Vagina (tissue), 2 donors: ENCODE results near the gene KRTAP12-4. TPM values are rescaled to one million over a fixed set of nuclear protein-coding genes. Genes with fewer than 3 reads are reported as not detected.
"Not testable (repeated sequence)": the region's sequence is repeated elsewhere in the genome, so short reads cannot be mapped to it uniquely, and the experiment has no call there.

Source experiments
- DNase-seq, 2 donors: peaks; one replicate each; pipeline ENCODE4 v3.0.0-alpha.2; 2017; ENCODE audit errors: extremely low spot score in 2 of 2
- H3K27ac ChIP-seq: fragments of 200-600 bp; sonication (generic); one replicate; pipeline ENCODE4 v1.5.1; 2019
- H3K27me3 ChIP-seq: fragments of 200-600 bp; sonication (generic); one replicate; pipeline ENCODE4 v1.5.1; 2019
- H3K36me3 ChIP-seq, 2 donors: fragments of 200-600 bp; sonication (generic); one replicate each; pipeline ENCODE4 v1.5.1; 2017 to 2019
- H3K4me1 ChIP-seq: fragments of 200-600 bp; sonication (generic); one replicate; pipeline ENCODE4 v1.5.1; 2019
- H3K4me3 ChIP-seq, 2 donors: fragments of 200-600 bp; sonication (generic); 1 replicate in 1 of 2; 2 replicates in 1 of 2; pipeline ENCODE4 v1.5.1; 2016 to 2019
- H3K9me3 ChIP-seq: fragments of 200-600 bp; sonication (generic); one replicate; pipeline ENCODE4 v1.5.1; 2019
- CTCF ChIP-seq, 3 experiments: fragments of 450-650 bp in 2 of 3; fragments of 200-600 bp in 1 of 3; sonication (generic) in 1 of 3; IDR thresholded peaks; one replicate each; pipeline ENCODE4 v1.5.1; 2017 to 2019; ENCODE audit warnings: antibody characterized with exemption in 3 of 3, mild to moderate bottlenecking in 2 of 3, moderate library complexity in 2 of 3
- POLR2A ChIP-seq, 2 donors: fragments of 450-650 bp; IDR thresholded peaks; one replicate each; pipeline ENCODE4 v1.6.1; 2017; ENCODE audit warnings: antibody characterized with exemption in 2 of 2, mild to moderate bottlenecking in 2 of 2, moderate library complexity in 2 of 2
- POLR2AphosphoS5 ChIP-seq, 2 donors: sonication (generic); formaldehyde crosslinking; IDR thresholded peaks; one replicate each; pipeline ENCODE4 v1.9.0; 2017; ENCODE audit warnings: antibody characterized with exemption in 2 of 2, mild to moderate bottlenecking in 2 of 2, low read depth in 1 of 2; ENCODE audit not compliant: insufficient read depth in 1 of 2
- intact Hi-C: fragments of 100-400 bp; cut with DNase I; formaldehyde crosslinking; loops from one replicate; pipeline ENCODE4 v1.15.1; 2023
- total RNA-seq: library from RNA; depleted of rRNA; stranded (reverse); fragments of >200 nt; gene quantifications from one replicate; pipeline ENCODE4 v1.2.3, GENCODE V29; 2016

Gene KRTAP12-4
- total RNA-seq, 1 donor from 2014 or later: not detected

- no peak for DNase-seq
- intact Hi-C loops: no loop called here
- Histone ChIP-seq H3K36me3 (no peaks in the 10 kb centered on the region), H3K4me3 (no peak overlapping the region), H3K9me3 (peaks cover 4% of the 10 kb centered on the region), H3K27me3 (no peaks in the 10 kb centered on the region), H3K27ac (no peak overlapping the region), H3K4me1 (no peaks in the 10 kb centered on the region)
- TF ChIP-seq POLR2A (IDR thresholded peaks at IDR 0.05) (no peak), POLR2AphosphoS5 (IDR thresholded peaks at IDR 0.05; ENCODE audit: insufficient read depth in 1 of 2, low read depth in 1 of 2) (no peak), CTCF (IDR thresholded peaks at IDR 0.05) (no peak)
Observed at GRCh38 chr21:44628707-44629391, 25.6 kb downstream of the KRTAP12-4 start.

GRCh38 chr21:44627831-44628233 is 26.6 kb downstream of the KRTAP12-4 start:
- H3K27me3 ChIP-seq, H3K9me3 ChIP-seq, H3K4me3 ChIP-seq, intact Hi-C loops, H3K4me1 ChIP-seq, H3K27ac ChIP-seq, H3K36me3 ChIP-seq: not testable (repeated sequence)
- DNase-seq: peak in 1 of 2 donors; percentile 58

- intact Hi-C loops, H3K4me1 ChIP-seq, H3K27ac ChIP-seq, H3K4me3 ChIP-seq, H3K36me3 ChIP-seq, H3K9me3 ChIP-seq, H3K27me3 ChIP-seq: not testable (repeated sequence)
- DNase-seq: peak in 1 of 2 donors; percentile 29
Observed at GRCh38 chr21:44627181-44627822, 27.2 kb downstream of the KRTAP12-4 start.

GRCh38 chr21:44626673-44627143 is 27.8 kb downstream of the KRTAP12-4 start, which contains the start of gene KRTAP10-9:
TSS of gene KRTAP10-9 (plus strand) at chr21:44627093. CDS start at chr21:44627172, 79 bp downstream.
- Histone ChIP-seq H3K4me1 (no peaks in the 10 kb centered on the region), H3K36me3 (no peaks in the 10 kb centered on the region), H3K27ac (no peak within 1 kb of the TSS), H3K4me3 (no peak within 1 kb of the TSS), H3K9me3 (peaks cover 6% of the 10 kb centered on the region), H3K27me3 (no peaks in the 10 kb centered on the region)
- intact Hi-C loops: no loop called here
- TF ChIP-seq CTCF (IDR thresholded peaks at IDR 0.05) (no peak), POLR2AphosphoS5 (IDR thresholded peaks at IDR 0.05; ENCODE audit: insufficient read depth in 1 of 2, low read depth in 1 of 2) (no peak), POLR2A (IDR thresholded peaks at IDR 0.05) (no peak)
- no peak for DNase-seq

GRCh38 chr21:44626262-44626661 is 28.2 kb downstream of the KRTAP12-4 start:
- no peak overlapping the region for H3K27ac ChIP-seq
- no peaks in the 10 kb centered on the region for H3K36me3 ChIP-seq
- no peaks in the 10 kb centered on the region for H3K27me3 ChIP-seq
- H3K9me3 ChIP-seq: peaks cover 6% of the 10 kb centered on the region
- H3K4me3 ChIP-seq: no peak overlapping the region
- no peaks in the 10 kb centered on the region for H3K4me1 ChIP-seq
- intact Hi-C loops: no loop called here
- TF ChIP-seq POLR2A (IDR thresholded peaks at IDR 0.05) (no peak), CTCF (IDR thresholded peaks at IDR 0.05) (no peak), POLR2AphosphoS5 (IDR thresholded peaks at IDR 0.05; ENCODE audit: insufficient read depth in 1 of 2, low read depth in 1 of 2) (no peak)
- no peak for DNase-seq

GRCh38 chr21:44625756-44626155 is 28.7 kb downstream of the KRTAP12-4 start:
- Histone ChIP-seq H3K36me3 (no peaks in the 10 kb centered on the region), H3K4me3 (no peak overlapping the region), H3K9me3 (peaks cover 6% of the 10 kb centered on the region), H3K27me3 (no peaks in the 10 kb centered on the region), H3K27ac (no peak overlapping the region), H3K4me1 (no peaks in the 10 kb centered on the region)
- intact Hi-C loops: no loop called here
- TF ChIP-seq POLR2AphosphoS5 (IDR thresholded peaks at IDR 0.05; ENCODE audit: insufficient read depth in 1 of 2, low read depth in 1 of 2): no peak
- no peak for TF ChIP-seq CTCF (IDR thresholded peaks at IDR 0.05)
- no peak for TF ChIP-seq POLR2A (IDR thresholded peaks at IDR 0.05)
- DNase-seq: peak in 1 of 2 donors; percentile 44
